Measurements from ENCODE around the gene SLC26A4. TPM values are rescaled to one million over a fixed set of nuclear protein-coding genes. Genes with fewer than 3 reads are reported as not detected.

The SLC26A4 gene
- total and polyA plus RNA-seq, 10 donors: 0.09 to 0.75 (median 0.29) TPM

DNA sequence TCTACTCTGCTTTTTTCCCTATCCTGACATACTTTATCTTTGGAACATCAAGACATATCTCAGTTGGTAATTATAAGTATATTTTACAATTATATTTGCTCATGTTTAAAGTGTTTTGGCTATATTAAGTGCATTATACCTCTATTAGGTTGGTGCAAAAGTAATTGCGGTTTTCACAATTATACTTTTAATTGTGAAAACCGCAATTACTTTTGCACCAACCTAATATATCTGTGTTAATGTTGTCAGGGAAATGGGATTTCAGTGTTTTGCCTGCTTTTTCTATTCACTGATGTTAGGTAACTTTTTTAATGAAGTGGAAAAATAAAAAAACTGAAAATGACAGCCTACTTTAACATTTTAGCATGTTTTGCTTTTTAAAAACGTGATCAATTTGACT lies 11.6 kb downstream of the SLC26A4 start:
- intact Hi-C loops (cut with DNase I; ENCODE audit: low total_unique reads): no loop called here
- Histone ChIP-seq H3K27ac (no peak overlapping the region), H3K4me1 (no peaks in the 10 kb centered on the region), H3K9me3 (no peaks in the 10 kb centered on the region), H3K36me3 (no peaks in the 10 kb centered on the region), H3K4me3 (no peak overlapping the region), H3K27me3 (replicated peaks in 1 of 7) (peaks cover 0 to 5% (median 0%) of the 10 kb centered on the region in 7 donors)
- DNase-seq: no peak
- TF ChIP-seq CTCF (IDR thresholded peaks at IDR 0.05 in 8 of 11, conservative IDR thresholded peaks at IDR 0.05 in 3 of 11) (no peak), POLR2AphosphoS5 (IDR thresholded peaks at IDR 0.05) (no peak)
- whole genome bisulfite sequencing, 5 donors: 87 to 96% (median 90%) methylated on average over 3 of the region's 3 CpGs

GRCh38 chr7:107676249-107676648 lies 15.6 kb downstream of the SLC26A4 start:
- intact Hi-C loops (cut with DNase I; ENCODE audit: low total_unique reads): no loop called here
- 77 to 98% (median 85%) methylated on average over 2 of the region's 2 CpGs for WGBS, 5 donors

GRCh38 chr7:107678110-107678753 lies 17.6 kb downstream of the SLC26A4 start:
- H3K4me3 ChIP-seq: no peak overlapping the region
- WGBS, 5 donors: 72 to 81% (median 77%) methylated on average over 1 of the region's 1 CpG
- H3K27me3 ChIP-seq (replicated peaks in 1 of 7): no peaks in the 10 kb centered on the region
- no peak for DNase-seq
- intact Hi-C loops (cut with DNase I; ENCODE audit: low total_unique reads): no loop called here
- no peaks in the 10 kb centered on the region for H3K9me3 ChIP-seq
- H3K27ac ChIP-seq: peak overlapping the region in 5 of 8 donors; percentile 0 to 79 (median 53)
- no peak for TF ChIP-seq POLR2AphosphoS5 (IDR thresholded peaks at IDR 0.05)
- no peak for TF ChIP-seq POLR2A (IDR thresholded peaks at IDR 0.05)
- TF ChIP-seq CTCF (IDR thresholded peaks at IDR 0.05 in 8 of 11, conservative IDR thresholded peaks at IDR 0.05 in 3 of 11): no peak
- H3K4me1 ChIP-seq: peaks cover 0 to 18% (median 12%) of the 10 kb centered on the region in 6 donors
- no peaks in the 10 kb centered on the region for H3K36me3 ChIP-seq

More at GRCh38 chr7:107676249-107676648, 15.6 kb downstream of the SLC26A4 start:
- Histone ChIP-seq H3K4me3 (no peak overlapping the region), H3K4me1 (peaks cover 0 to 18% (median 12%) of the 10 kb centered on the region in 6 donors), H3K36me3 (no peaks in the 10 kb centered on the region), H3K27ac (no peak overlapping the region), H3K9me3 (no peaks in the 10 kb centered on the region), H3K27me3 (replicated peaks in 1 of 7) (no peaks in the 10 kb centered on the region)
- DNase-seq: no peak
- no peak for TF ChIP-seq POLR2AphosphoS5 (IDR thresholded peaks at IDR 0.05)
- TF ChIP-seq POLR2A (IDR thresholded peaks at IDR 0.05): no peak
- no peak for TF ChIP-seq CTCF (IDR thresholded peaks at IDR 0.05 in 8 of 11, conservative IDR thresholded peaks at IDR 0.05 in 3 of 11)

DNA sequence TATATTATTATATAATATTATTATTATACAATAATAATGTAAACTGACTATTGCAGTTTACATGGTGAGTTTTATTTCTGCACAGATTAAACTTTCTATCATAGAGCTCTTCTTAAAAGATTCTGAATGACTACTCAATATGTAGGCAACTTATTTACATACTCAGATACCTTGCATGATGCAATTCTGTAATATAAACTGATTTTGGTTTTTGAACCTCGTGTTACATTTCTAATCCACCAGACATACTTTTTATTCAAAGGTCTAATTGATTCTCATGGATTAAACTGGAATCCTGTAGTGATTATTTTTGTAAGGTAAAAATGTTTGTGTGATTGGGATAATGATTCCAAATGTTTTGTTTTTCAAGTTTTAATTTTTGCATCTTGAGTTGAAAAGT lies 19.9 kb downstream of the SLC26A4 start:
- Histone ChIP-seq H3K36me3 (no peaks in the 10 kb centered on the region), H3K27ac (no peak overlapping the region), H3K4me3 (no peak overlapping the region), H3K4me1 (peaks cover 0 to 18% (median 12%) of the 10 kb centered on the region in 6 donors), H3K27me3 (replicated peaks in 1 of 7) (no peaks in the 10 kb centered on the region), H3K9me3 (no peaks in the 10 kb centered on the region)
- no peak for DNase-seq
- no peak for TF ChIP-seq POLR2A (IDR thresholded peaks at IDR 0.05)
- no peak for TF ChIP-seq CTCF (IDR thresholded peaks at IDR 0.05 in 8 of 11, conservative IDR thresholded peaks at IDR 0.05 in 3 of 11)
- TF ChIP-seq POLR2AphosphoS5 (IDR thresholded peaks at IDR 0.05): no peak
- intact Hi-C loops (cut with DNase I; ENCODE audit: low total_unique reads): no loop called here
- WGBS, 5 donors: 71 to 86% (median 84%) methylated on average over 1 of the region's 1 CpG

Measured in spleen (tissue), 11 donors.